ENCODE measurements around the gene KPNA6. TPM values are rescaled to one million over a fixed set of nuclear protein-coding genes. Genes with fewer than 3 reads are reported as not detected.

Gene KPNA6
- total and polyA plus RNA-seq, 9 of the 15 experiments (the other 6 are each of a cell fraction or from before 2014, with no cell fraction given) = 20.1 to 54.6 (median 32.2) TPM

DNA sequence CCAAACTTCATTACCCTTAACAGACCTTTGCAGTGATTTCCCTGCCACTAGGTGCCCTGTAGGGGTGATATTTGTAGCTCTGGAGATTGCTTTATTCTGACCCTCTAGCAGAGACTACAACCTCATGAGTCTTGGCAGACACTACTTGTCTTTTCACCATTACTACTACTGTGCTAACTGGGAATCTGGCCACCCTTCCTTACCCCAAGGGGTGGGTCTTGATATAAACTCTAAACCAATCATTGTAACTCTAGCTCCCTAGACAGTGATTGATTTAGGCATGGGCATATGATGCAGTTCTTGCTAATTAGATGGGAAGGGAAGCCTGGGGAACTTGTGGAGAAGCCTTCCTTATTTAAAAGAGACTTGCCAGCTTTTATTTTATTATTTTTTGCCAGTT, 3.9 kb downstream of the KPNA6 start:
- no TSS peak for BruUV-seq (replicated peaks)
- intact Hi-C loops (cut with micrococcal nuclease) = no loop called here
- POLR2A ChIA-PET = interaction anchor here (0.7 to 12.7 kb wide), 8 partner anchors 12 to 141 kb away, joined by 3 to 209 read pairs (median 4); no protein-coding TSS in a partner anchor
- TF ChIP-seq HMG20B (CRISPR knock-in tag; IDR thresholded peaks at IDR 0.05) (no peak), PBX2 (CRISPR knock-in tag; IDR thresholded peaks at IDR 0.05; ENCODE audit: low read depth) (no peak), PBX2 (tag; conservative IDR thresholded peaks at IDR 0.05; ENCODE audit: low read depth) (peak; percentile 85), UBTF (IDR thresholded peaks at IDR 0.05; ENCODE audit: borderline replicate concordance in 1 of 2, low read depth in 2 of 2, low read length in 2 of 2) (0 out of 4 replicates have a peak, but pooled peaks of 1 of the 2 experiments have one; percentile 22), PHF21A (IDR thresholded peaks at IDR 0.05; ENCODE audit: borderline replicate concordance, low read depth) (peak; percentile 83), PKNOX1 (IDR thresholded peaks at IDR 0.05) (peak; percentile 93)
- TF ChIP-seq, protein P1, sequence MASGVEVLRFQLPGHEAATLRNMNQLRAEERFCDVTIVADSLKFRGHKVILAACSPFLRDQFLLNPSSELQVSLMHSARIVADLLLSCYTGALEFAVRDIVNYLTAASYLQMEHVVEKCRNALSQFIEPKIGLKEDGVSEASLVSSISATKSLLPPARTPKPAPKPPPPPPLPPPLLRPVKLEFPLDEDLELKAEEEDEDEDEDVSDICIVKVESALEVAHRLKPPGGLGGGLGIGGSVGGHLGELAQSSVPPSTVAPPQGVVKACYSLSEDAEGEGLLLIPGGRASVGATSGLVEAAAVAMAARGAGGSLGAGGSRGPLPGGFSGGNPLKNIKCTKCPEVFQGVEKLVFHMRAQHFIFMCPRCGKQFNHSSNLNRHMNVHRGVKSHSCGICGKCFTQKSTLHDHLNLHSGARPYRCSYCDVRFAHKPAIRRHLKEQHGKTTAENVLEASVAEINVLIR (CRISPR knock-in tag; IDR thresholded peaks at IDR 0.05) = no peak

More for the DNA sequence above, 3.9 kb downstream of the KPNA6 start:
- Histone ChIP-seq H2AFZ (ENCODE audit: low read depth, low read length) (no peak overlapping the region), H4K20me1 (replicated peaks; ENCODE audit: control insufficient read depth, insufficient read depth, low read length) (peaks cover 26% of the 10 kb centered on the region), H3K4me3 (no peak overlapping the region), H3K36me3 (ENCODE audit: control insufficient read depth, insufficient read depth, low read length) (peaks cover 44% of the 10 kb centered on the region), H3K9me1 (ENCODE audit: control insufficient read depth, insufficient read depth, low read length) (peaks cover 4% of the 10 kb centered on the region), H3K4me1 (replicated peaks in 1 of 2; ENCODE audit: control insufficient read depth in 2 of 2, insufficient read depth in 2 of 2, low read length in 2 of 2) (peaks cover 19 to 44% of the 10 kb centered on the region in 2 experiments; a peak in 4 of 5 replicates), H3K9me3 (replicated peaks; ENCODE audit: control insufficient read depth, insufficient read depth, low read depth, low read length) (no peaks in the 10 kb centered on the region), H3K9ac (ENCODE audit: insufficient read depth in 1 of 2, low read depth in 2 of 2, low read length in 2 of 2) (no peak overlapping the region), H3K79me2 (ENCODE audit: control insufficient read depth, insufficient read depth, low read length) (peaks cover 91% of the 10 kb centered on the region), H3K27me3 (ENCODE audit: control insufficient read depth in 2 of 2, insufficient read depth in 2 of 2, low read length in 2 of 2) (no peaks in the 10 kb centered on the region), H3K4me2 (ENCODE audit: insufficient read depth, low read length) (no peak overlapping the region), H3K27ac (ENCODE audit: extremely low read depth, low read depth, low read length) (no peak overlapping the region)
- no peak for FAIRE-seq
- ATAC-seq = no peak
- CTCF ChIA-PET (ENCODE audit: low intra/inter-chr PET ratio) = no interaction called here
- DNase-seq (ENCODE audit: extremely low read depth in 1 of 4, low spot score in 3 of 4) = peak in 1 of 4 experiments; percentile 27
- in situ Hi-C loops (cut with MboI) = no loop called here
